ENCODE results near the gene BUB1.
"Not testable (repeated sequence)": the region's sequence is repeated elsewhere in the genome, so short reads cannot be mapped to it uniquely, and the experiment has no call there.

BUB1 gene

DNA sequence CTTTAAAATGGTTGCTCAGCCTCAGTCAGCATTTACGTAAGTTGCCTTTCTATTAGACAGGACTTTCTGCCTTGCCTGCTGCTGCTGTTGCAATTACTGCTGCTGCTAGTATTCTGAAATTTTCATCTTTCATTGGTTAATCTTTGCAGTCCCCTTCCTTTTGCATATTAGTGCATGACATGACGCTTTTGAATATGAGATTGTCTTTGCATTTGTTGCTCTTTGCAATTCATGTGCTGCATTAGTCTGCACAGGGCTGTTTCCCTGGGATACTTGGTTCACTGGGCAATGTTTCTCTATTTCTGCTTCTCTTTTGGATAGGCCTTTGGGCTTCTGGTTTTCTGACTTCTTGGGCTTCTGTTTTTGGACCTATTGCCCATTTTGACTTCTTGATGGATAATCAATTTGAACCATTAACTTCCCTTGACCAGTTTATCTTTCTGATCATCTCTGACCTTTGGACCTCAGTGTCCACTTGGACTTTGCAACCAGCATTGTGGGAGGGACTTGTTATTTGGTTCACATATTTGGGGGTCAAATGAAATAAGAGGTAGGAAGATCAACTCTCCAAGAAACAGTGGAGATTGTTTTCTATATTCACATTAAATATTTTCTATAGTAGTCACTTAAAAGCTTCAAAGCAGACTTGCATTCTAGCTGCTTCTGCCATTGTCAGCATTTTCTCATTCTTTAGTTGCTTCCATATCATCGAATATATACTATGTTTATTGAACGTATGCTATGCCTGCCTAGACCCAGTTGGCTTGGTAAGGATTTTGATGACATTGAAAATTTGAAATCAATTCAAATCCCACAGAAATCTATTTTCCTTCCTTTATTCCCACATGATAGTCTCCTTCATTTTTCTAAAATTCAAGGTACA lies 12.5 kb upstream of the BUB1 start:
- Histone ChIP-seq H3K18ac (ENCODE audit: low read length) (no peak overlapping the region), H3K79me1 (ENCODE audit: low read depth, low read length) (no peaks in the 10 kb centered on the region), H2BK15ac (ENCODE audit: low read length) (no peak overlapping the region), H2BK5ac (ENCODE audit: low read length) (no peak overlapping the region), H2BK12ac (ENCODE audit: low read length) (no peak overlapping the region), H3K9ac (ENCODE audit: low read depth, low read length, poor library complexity) (no peak overlapping the region), H3K14ac (ENCODE audit: low read length) (no peak overlapping the region), H3K4me1 (ENCODE audit: control insufficient read depth in 2 of 2, insufficient read depth in 1 of 2, low read depth in 1 of 2, low read length in 2 of 2) (peaks cover 2 to 10% of the 10 kb centered on the region in 2 donors), H3K4ac (ENCODE audit: low read length) (no peak overlapping the region), H3K27ac (replicated peaks; ENCODE audit: low read length) (no peak overlapping the region), H2AFZ (ENCODE audit: low read length) (no peak overlapping the region), H3K9me3 (replicated peaks in 1 of 2; ENCODE audit: control insufficient read depth in 2 of 2, insufficient read depth in 1 of 2, low read depth in 1 of 2, low read length in 2 of 2) (peaks cover 10 to 11% of the 10 kb centered on the region in 2 donors), H4K91ac (ENCODE audit: low read depth, low read length, poor library complexity) (no peak overlapping the region), H3K36me3 (replicated peaks in 1 of 2; ENCODE audit: control insufficient read depth in 2 of 2, insufficient read depth in 2 of 2, low read length in 2 of 2) (peaks cover 0 to 1% of the 10 kb centered on the region in 2 donors), H2BK120ac (ENCODE audit: low read depth, low read length) (no peak overlapping the region), H2AK5ac (ENCODE audit: low read depth, low read length) (no peak overlapping the region), H4K8ac (ENCODE audit: low read depth, low read length) (no peak overlapping the region), H3K23ac (ENCODE audit: low read depth, low read length, poor library complexity) (no peak overlapping the region), H3K27me3 (ENCODE audit: control insufficient read depth in 3 of 3, insufficient read depth in 3 of 3, low read depth in 1 of 3, low read length in 3 of 3) (no peaks in the 10 kb centered on the region), H3K4me3 (ENCODE audit: low read length in 2 of 2) (no peak overlapping the region), H3K4me2 (ENCODE audit: insufficient read depth, low read length, poor library complexity, severe bottlenecking) (no peak overlapping the region)
- no peak for DNase-seq (ENCODE audit: low spot score)
- no CpG with 5 or more reads among the region's 4 CpGs for WGBS, 2 donors (ENCODE audit: extremely low coverage in 2 of 2, insufficient read length in 2 of 2, insufficient replicate concordance in 1 of 2)

DNA sequence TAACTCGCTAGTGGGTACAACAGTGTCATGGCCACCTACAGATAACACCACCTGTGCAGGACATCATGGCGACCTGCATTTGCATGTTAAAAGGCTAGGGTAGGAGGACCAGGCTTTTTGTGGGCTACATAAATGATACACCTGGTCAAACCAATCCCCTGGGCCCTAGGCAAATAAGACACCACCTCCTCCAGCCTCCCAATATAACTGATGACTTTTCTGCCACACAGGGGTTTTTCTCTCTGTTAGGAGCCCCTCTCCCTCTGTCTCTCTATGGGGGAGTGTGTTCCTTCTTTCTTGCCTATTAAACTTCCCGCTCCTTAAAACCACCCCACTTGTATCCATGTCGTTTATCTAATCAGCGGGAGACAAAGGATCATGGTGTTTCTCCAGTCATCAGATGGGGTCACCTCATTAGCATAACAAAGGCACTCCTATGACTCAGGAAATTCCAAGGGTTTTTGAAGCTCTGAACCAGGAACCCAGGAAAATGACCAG lies 10.8 kb upstream of the BUB1 start:
- no peak overlapping the region for H2BK15ac ChIP-seq (ENCODE audit: low read length)
- H2BK5ac ChIP-seq (ENCODE audit: low read length), result no peak overlapping the region
- H3K4me2 ChIP-seq (ENCODE audit: insufficient read depth, low read length, poor library complexity, severe bottlenecking), result no peak overlapping the region
- H2AFZ ChIP-seq (ENCODE audit: low read length), result peak overlapping the region; percentile 57
- H3K27ac ChIP-seq (replicated peaks; ENCODE audit: low read length), result peak overlapping the region; percentile 62
- peaks cover 0 to 1% of the 10 kb centered on the region in 2 donors for H3K36me3 ChIP-seq (replicated peaks in 1 of 2; ENCODE audit: control insufficient read depth in 2 of 2, insufficient read depth in 2 of 2, low read length in 2 of 2)
- no peaks in the 10 kb centered on the region for H3K79me1 ChIP-seq (ENCODE audit: low read depth, low read length)
- no peak overlapping the region for H3K18ac ChIP-seq (ENCODE audit: low read length)
- no peak overlapping the region for H3K9ac ChIP-seq (ENCODE audit: low read depth, low read length, poor library complexity)
- H4K91ac ChIP-seq (ENCODE audit: low read depth, low read length, poor library complexity), result no peak overlapping the region
- peaks cover 4 to 11% of the 10 kb centered on the region in 2 donors for H3K4me1 ChIP-seq (ENCODE audit: control insufficient read depth in 2 of 2, insufficient read depth in 1 of 2, low read depth in 1 of 2, low read length in 2 of 2)
- no peak overlapping the region for H4K8ac ChIP-seq (ENCODE audit: low read depth, low read length)
- peaks cover 10 to 11% of the 10 kb centered on the region in 2 donors for H3K9me3 ChIP-seq (replicated peaks in 1 of 2; ENCODE audit: control insufficient read depth in 2 of 2, insufficient read depth in 1 of 2, low read depth in 1 of 2, low read length in 2 of 2)
- H2AK5ac ChIP-seq (ENCODE audit: low read depth, low read length), result no peak overlapping the region
- DNase-seq (ENCODE audit: low spot score), result peak; percentile 70
- H3K27me3 ChIP-seq (ENCODE audit: control insufficient read depth in 3 of 3, insufficient read depth in 3 of 3, low read depth in 1 of 3, low read length in 3 of 3), result no peaks in the 10 kb centered on the region
- H3K4ac ChIP-seq (ENCODE audit: low read length), result no peak overlapping the region
- no peak overlapping the region for H3K4me3 ChIP-seq (ENCODE audit: low read length in 2 of 2)
- H3K23ac ChIP-seq (ENCODE audit: low read depth, low read length, poor library complexity), result no peak overlapping the region
- no peak overlapping the region for H2BK12ac ChIP-seq (ENCODE audit: low read length)
- H3K14ac ChIP-seq (ENCODE audit: low read length), result no peak overlapping the region
- no CpG with 5 or more reads among the region's 5 CpGs for WGBS, 2 donors (ENCODE audit: extremely low coverage in 2 of 2, insufficient read length in 2 of 2, insufficient replicate concordance in 1 of 2)
- no peak overlapping the region for H2BK120ac ChIP-seq (ENCODE audit: low read depth, low read length)

DNA sequence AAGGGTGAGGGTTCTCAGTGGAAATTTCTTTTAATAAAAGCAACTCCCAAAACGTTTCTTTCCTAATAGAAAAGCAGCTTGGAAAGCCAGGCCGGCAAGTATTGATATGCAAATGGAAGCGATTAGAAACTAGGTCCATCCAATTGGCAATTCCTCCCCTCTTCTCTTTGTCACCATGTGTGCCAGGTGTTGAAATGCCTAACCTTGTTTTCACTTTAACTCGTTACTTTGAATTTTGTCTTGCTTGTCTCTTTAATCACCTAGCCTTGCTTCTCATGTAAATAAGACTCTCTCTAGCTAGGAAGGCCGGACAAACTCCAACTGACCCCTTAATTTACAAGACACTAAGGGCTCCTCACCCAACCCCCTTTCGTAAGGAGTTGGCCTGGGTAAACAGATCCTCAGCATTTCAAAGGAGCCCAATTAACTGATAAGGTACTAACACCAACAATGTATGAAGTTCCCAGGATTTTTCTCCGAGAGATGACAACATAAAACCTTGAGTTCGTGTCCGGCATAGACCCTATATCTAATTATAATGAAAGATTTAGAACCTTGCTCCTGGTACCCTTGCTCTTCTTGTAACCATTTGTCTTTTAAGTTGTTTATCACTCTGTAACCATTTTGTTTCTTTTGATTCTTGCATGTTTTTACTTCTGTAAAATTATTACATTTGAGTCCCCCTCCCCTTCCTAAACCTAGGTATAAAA lies 10.1 kb upstream of the BUB1 start:
- H3K4me2 ChIP-seq (ENCODE audit: insufficient read depth, low read length, poor library complexity, severe bottlenecking); DNase-seq (ENCODE audit: low spot score); H3K27ac ChIP-seq (replicated peaks; ENCODE audit: low read length); H3K23ac ChIP-seq (ENCODE audit: low read depth, low read length, poor library complexity); H4K8ac ChIP-seq (ENCODE audit: low read depth, low read length); H2BK120ac ChIP-seq (ENCODE audit: low read depth, low read length); H3K4me3 ChIP-seq (ENCODE audit: low read length in 2 of 2); H3K4ac ChIP-seq (ENCODE audit: low read length); H2AFZ ChIP-seq (ENCODE audit: low read length); H2BK12ac ChIP-seq (ENCODE audit: low read length); H4K91ac ChIP-seq (ENCODE audit: low read depth, low read length, poor library complexity); H3K18ac ChIP-seq (ENCODE audit: low read length); H2BK15ac ChIP-seq (ENCODE audit: low read length); H3K27me3 ChIP-seq (ENCODE audit: control insufficient read depth in 3 of 3, insufficient read depth in 3 of 3, low read depth in 1 of 3, low read length in 3 of 3); H2AK5ac ChIP-seq (ENCODE audit: low read depth, low read length); H3K79me1 ChIP-seq (ENCODE audit: low read depth, low read length); H3K9ac ChIP-seq (ENCODE audit: low read depth, low read length, poor library complexity); H2BK5ac ChIP-seq (ENCODE audit: low read length); H3K14ac ChIP-seq (ENCODE audit: low read length); H3K36me3 ChIP-seq (replicated peaks in 1 of 2; ENCODE audit: control insufficient read depth in 2 of 2, insufficient read depth in 2 of 2, low read length in 2 of 2): not testable (repeated sequence)
- H3K9me3 ChIP-seq (replicated peaks in 1 of 2; ENCODE audit: control insufficient read depth in 2 of 2, insufficient read depth in 1 of 2, low read depth in 1 of 2, low read length in 2 of 2), result peaks cover 10 to 11% of the 10 kb centered on the region in 2 donors
- peaks cover 6 to 13% of the 10 kb centered on the region in 2 donors for H3K4me1 ChIP-seq (ENCODE audit: control insufficient read depth in 2 of 2, insufficient read depth in 1 of 2, low read depth in 1 of 2, low read length in 2 of 2)
- WGBS, 2 donors (ENCODE audit: extremely low coverage in 2 of 2, insufficient read length in 2 of 2, insufficient replicate concordance in 1 of 2), result no CpG with 5 or more reads among the region's 9 CpGs

DNA sequence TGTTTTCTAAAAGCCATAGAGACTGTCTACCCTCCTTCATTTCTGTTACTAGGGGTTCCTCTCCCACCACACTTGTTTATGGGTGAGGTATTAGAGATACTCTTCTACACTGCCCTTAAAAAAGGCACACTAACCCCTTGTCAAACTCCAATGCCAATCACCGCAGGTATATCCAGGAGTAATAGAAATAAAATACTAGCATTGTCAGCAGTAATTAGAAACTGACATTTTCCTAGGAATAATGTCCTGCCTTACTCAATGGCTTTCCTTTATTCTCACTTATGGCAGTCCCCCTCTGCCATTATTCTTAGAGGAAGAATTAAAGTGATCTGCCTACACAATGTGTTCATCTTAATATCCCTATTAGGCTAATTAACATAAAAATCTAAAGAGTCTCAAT lies 5.0 kb upstream of the BUB1 start:
- Histone ChIP-seq H2BK12ac (ENCODE audit: low read length) (no peak overlapping the region), H2BK15ac (ENCODE audit: low read length) (no peak overlapping the region), H3K9ac (ENCODE audit: low read depth, low read length, poor library complexity) (no peak overlapping the region), H3K4me2 (ENCODE audit: insufficient read depth, low read length, poor library complexity, severe bottlenecking) (no peak overlapping the region), H2BK5ac (ENCODE audit: low read length) (no peak overlapping the region), H3K18ac (ENCODE audit: low read length) (no peak overlapping the region), H4K91ac (ENCODE audit: low read depth, low read length, poor library complexity) (no peak overlapping the region), H3K9me3 (replicated peaks in 1 of 2; ENCODE audit: control insufficient read depth in 2 of 2, insufficient read depth in 1 of 2, low read depth in 1 of 2, low read length in 2 of 2) (peaks cover 10 to 15% of the 10 kb centered on the region in 2 donors), H3K27me3 (ENCODE audit: control insufficient read depth in 3 of 3, insufficient read depth in 3 of 3, low read depth in 1 of 3, low read length in 3 of 3) (no peaks in the 10 kb centered on the region), H4K8ac (ENCODE audit: low read depth, low read length) (no peak overlapping the region), H3K4me3 (ENCODE audit: low read length in 2 of 2) (no peak overlapping the region), H3K36me3 (replicated peaks in 1 of 2; ENCODE audit: control insufficient read depth in 2 of 2, insufficient read depth in 2 of 2, low read length in 2 of 2) (no peaks in the 10 kb centered on the region), H3K4me1 (ENCODE audit: control insufficient read depth in 2 of 2, insufficient read depth in 1 of 2, low read depth in 1 of 2, low read length in 2 of 2) (peaks cover 3 to 8% of the 10 kb centered on the region in 2 donors), H2AFZ (ENCODE audit: low read length) (peak overlapping the region; percentile 13), H2AK5ac (ENCODE audit: low read depth, low read length) (no peak overlapping the region), H3K4ac (ENCODE audit: low read length) (no peak overlapping the region), H3K79me1 (ENCODE audit: low read depth, low read length) (no peaks in the 10 kb centered on the region), H3K27ac (replicated peaks; ENCODE audit: low read length) (peak overlapping the region; percentile 94), H2BK120ac (ENCODE audit: low read depth, low read length) (no peak overlapping the region), H3K14ac (ENCODE audit: low read length) (no peak overlapping the region), H3K23ac (ENCODE audit: low read depth, low read length, poor library complexity) (no peak overlapping the region)
- no CpG with 5 or more reads among the region's 1 CpG for WGBS, 2 donors (ENCODE audit: extremely low coverage in 2 of 2, insufficient read length in 2 of 2, insufficient replicate concordance in 1 of 2)
- no peak for DNase-seq (ENCODE audit: low spot score)

Measured in neuronal stem cell (in vitro differentiated cells).